Measurements from ENCODE around the gene HS3ST3A1. TPM values are rescaled to one million over a fixed set of nuclear protein-coding genes. Genes with fewer than 3 reads are reported as not detected.

Gene HS3ST3A1
- total and polyA plus RNA-seq, 2 of the 8 experiments (the other 6 are each of a cell fraction or from before 2014, with no cell fraction given) = 5.4 to 5.7 TPM

GRCh38 chr17:13541032-13541480 is 60.7 kb downstream of the HS3ST3A1 start (continued):
- TF ChIP-seq CHD7 (IDR thresholded peaks at IDR 0.05; ENCODE audit: insufficient replicate concordance, low read length) (no peak), BCL11A (IDR thresholded peaks at IDR 0.05; ENCODE audit: low read depth in 2 of 2, low read length in 2 of 2) (no peak), HDAC2 (IDR thresholded peaks at IDR 0.05; ENCODE audit: borderline replicate concordance in 1 of 2, low read depth in 2 of 2, low read length in 2 of 2) (no peak), RFX5 (IDR thresholded peaks at IDR 0.05; ENCODE audit: borderline replicate concordance, low read depth, low read length) (no peak), EZH2 (IDR thresholded peaks at IDR 0.05; ENCODE audit: low read depth, low read length, severe bottlenecking) (no peak), SIN3A (conservative IDR thresholded peaks at IDR 0.05 in 1 of 2, IDR thresholded peaks at IDR 0.05 in 1 of 2; ENCODE audit: low read depth in 1 of 2, low read length in 2 of 2) (no peak), BACH1 (IDR thresholded peaks at IDR 0.05; ENCODE audit: low read length) (no peak), CTBP2 (IDR thresholded peaks at IDR 0.05; ENCODE audit: borderline replicate concordance, insufficient read depth, insufficient read length, low read length) (no peak), TCF12 (IDR thresholded peaks at IDR 0.05; ENCODE audit: low read depth, low read length) (no peak), FOSL1 (IDR thresholded peaks at IDR 0.05; ENCODE audit: insufficient read depth, low read depth, low read length) (no peak), SP1 (IDR thresholded peaks at IDR 0.05; ENCODE audit: low read depth, low read length) (no peak)
